Ovary (tissue), 3 donors: ENCODE measurements around the gene SEMA3E.

Experiments
- CTCF ChIP-seq, 3 donors: fragments of 450-650 bp in 2 of 3; fragments of 200-600 bp in 1 of 3; IDR thresholded peaks; one replicate each; pipeline versions ENCODE4 v1.5.1 to v1.8.0; 2016 to 2022; ENCODE audit warnings: antibody characterized with exemption in 3 of 3, mild to moderate bottlenecking in 1 of 3
- POLR2A ChIP-seq: fragments of 450-650 bp; IDR thresholded peaks from one replicate; pipeline ENCODE4 v1.6.1; 2017; ENCODE audit warnings: antibody characterized with exemption, mild to moderate bottlenecking, moderate library complexity
- donor health status: DM: no; HTN: no; CAD: no.

DNA sequence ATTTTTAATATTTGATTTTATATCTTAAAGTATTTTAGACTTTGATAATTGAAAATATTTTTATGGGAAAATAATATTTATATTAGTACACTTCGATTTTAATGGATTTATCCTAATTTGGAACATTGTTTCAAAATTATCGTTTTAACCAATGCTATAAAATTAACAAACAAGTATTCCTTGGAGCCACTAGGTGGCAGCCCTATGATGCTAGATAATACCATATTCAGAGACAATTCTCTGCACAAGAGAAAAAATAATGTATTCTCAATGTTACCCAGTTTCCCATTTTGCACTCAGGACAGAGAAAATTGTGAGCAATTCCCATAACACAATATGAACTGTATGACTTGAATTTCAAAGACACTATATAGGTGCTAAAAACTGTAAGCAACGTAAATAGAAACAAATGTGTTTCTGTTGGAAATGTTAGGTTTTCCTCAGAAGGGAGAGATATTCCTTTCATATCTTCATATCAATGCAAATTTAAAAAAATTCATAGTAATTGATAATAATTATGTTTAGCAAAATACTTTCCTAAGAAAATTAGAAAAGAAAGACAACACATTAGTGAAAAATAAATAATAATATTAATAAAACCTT lies 237.8 kb downstream of the SEMA3E start:
- TF ChIP-seq CTCF (IDR thresholded peaks at IDR 0.05) = no peak
- TF ChIP-seq POLR2A = no peak
